ENCODE results near the gene INSR.

DNA sequence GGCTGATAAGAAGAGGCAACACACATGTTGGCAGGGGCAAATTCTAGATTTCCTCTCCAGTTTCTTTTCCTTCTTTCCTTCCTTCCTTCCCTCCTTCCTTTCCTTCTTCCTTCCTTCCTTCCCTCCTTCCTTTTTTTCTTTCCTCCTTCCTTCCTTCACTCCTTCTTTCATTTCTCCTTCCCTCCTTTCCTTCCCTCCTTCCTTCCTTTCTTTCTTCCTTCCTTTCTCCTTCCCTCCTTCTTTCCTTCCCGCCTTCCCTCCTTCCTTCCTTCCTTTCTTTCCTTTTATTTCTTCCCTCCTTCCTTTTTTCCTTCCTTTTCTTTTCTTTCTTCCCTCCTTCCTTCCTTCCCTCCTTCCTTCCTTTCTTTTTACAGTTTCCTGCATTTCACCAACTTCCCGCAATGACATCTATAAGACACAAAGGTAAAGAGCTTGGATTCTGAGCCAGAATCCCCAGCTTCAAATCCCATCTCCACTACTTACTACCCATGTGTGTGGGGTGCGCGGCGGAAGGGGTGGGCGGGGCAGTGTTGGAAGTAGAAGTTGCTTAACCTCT is 35.3 kb downstream of the INSR start:
- no peak for TF ChIP-seq SPI1 (IDR thresholded peaks at IDR 0.05; ENCODE audit: borderline replicate concordance, low read depth)
- no peak for TF ChIP-seq CTCF (IDR thresholded peaks at IDR 0.05; ENCODE audit: insufficient read depth, low read length)
